Erythroblast (primary cell): ENCODE data around the gene MIF.

Experiments
- GATA1 ChIP-seq: IDR thresholded peaks from 2 replicates; pipeline ENCODE4 v1.6.1; 2011; ENCODE audit warnings: low read depth, mild to moderate bottlenecking, control low read depth, low read length, moderate library complexity
- POLR2A ChIP-seq: IDR thresholded peaks from 2 replicates; pipeline ENCODE4 v1.6.1; 2011; ENCODE audit warnings: mild to moderate bottlenecking, low read length

- TF ChIP-seq POLR2A: no peak
- no peak for TF ChIP-seq GATA1
These were observed 19.1 kb downstream of the MIF start for GRCh38 chr22:23913306-23913660.
